CD14-positive monocyte (primary cell): Measurements from ENCODE around the gene SMYD3. TPM values are rescaled to one million over a fixed set of nuclear protein-coding genes. Genes with fewer than 3 reads are reported as not detected.

Experiments used
- DNase-seq, 3 donors: peaks; one replicate each; pipeline ENCODE4 v3.0.0-alpha.2; 2011 to 2022
- H2AFZ ChIP-seq: 2 replicates; pipeline ENCODE4 v1.6.0; 2012; ENCODE audit warnings: mild to moderate bottlenecking, low read depth, low read length, inconsistent platforms; ENCODE audit not compliant: insufficient read depth, poor library complexity, severe bottlenecking
- H3K27ac ChIP-seq, 2 donors: 1 replicate in 1 of 2; 2 replicates in 1 of 2; pipeline ENCODE4 v1.5.1; 2012 to 2013; ENCODE audit warnings: low read length in 2 of 2, control low read depth in 1 of 2, inconsistent platforms in 1 of 2, low read depth in 1 of 2, mild to moderate bottlenecking in 1 of 2
- H3K27me3 ChIP-seq, 2 donors: one replicate each; pipeline versions ENCODE4 v1.6.0 to v1.6.1; 2011 to 2013; ENCODE audit warnings: low read length in 2 of 2; ENCODE audit not compliant: control insufficient read depth in 2 of 2, insufficient read depth in 2 of 2
- H3K36me3 ChIP-seq, 2 donors: replicated peaks in 1 of 2; 1 replicate in 1 of 2; 2 replicates in 1 of 2; pipeline versions ENCODE4 v1.5.1 to v1.6.1; 2012 to 2013; ENCODE audit warnings: low read length in 2 of 2, control low read depth in 1 of 2, inconsistent platforms in 1 of 2, mild to moderate bottlenecking in 1 of 2; ENCODE audit not compliant: insufficient read depth in 2 of 2, control insufficient read depth in 1 of 2
- H3K4me1 ChIP-seq, 2 donors: 1 replicate in 1 of 2; 2 replicates in 1 of 2; pipeline versions ENCODE4 v1.5.1 to v1.6.1; 2012 to 2013; ENCODE audit warnings: low read length in 2 of 2, control low read depth in 1 of 2, inconsistent platforms in 1 of 2, mild to moderate bottlenecking in 1 of 2, moderate library complexity in 1 of 2; ENCODE audit not compliant: insufficient read depth in 2 of 2, control insufficient read depth in 1 of 2
- H3K4me2 ChIP-seq: replicated peaks from 2 replicates; pipeline ENCODE3; 2012; ENCODE audit warnings: low read length, moderate library complexity, mild to moderate bottlenecking; ENCODE audit not compliant: poor library complexity, severe bottlenecking; ENCODE audit errors: extremely low read depth
- H3K4me3 ChIP-seq, 3 experiments: fragments of 200-600 bp in 1 of 3; sonication (generic) in 1 of 3; replicated peaks in 1 of 3; 1 replicate in 2 of 3; 2 replicates in 1 of 3; pipeline ENCODE4 v1.5.1; 2011 to 2013; ENCODE audit warnings: low read length in 3 of 3, mild to moderate bottlenecking in 3 of 3, control low read depth in 2 of 3, low read depth in 2 of 3, inconsistent platforms in 1 of 3, moderate library complexity in 1 of 3
- H3K79me2 ChIP-seq: 2 replicates; pipeline ENCODE4 v1.6.0; 2012; ENCODE audit warnings: mild to moderate bottlenecking, control low read depth, inconsistent platforms, low read length, moderate library complexity; ENCODE audit not compliant: insufficient read depth
- H3K9ac ChIP-seq: 2 replicates; pipeline ENCODE4 v1.6.0; 2017; ENCODE audit warnings: low read length, mild to moderate bottlenecking; ENCODE audit not compliant: insufficient read depth, poor library complexity, severe bottlenecking
- H3K9me3 ChIP-seq, 2 donors: replicated peaks in 1 of 2; 1 replicate in 1 of 2; 2 replicates in 1 of 2; pipeline versions ENCODE4 v1.5.1 to v1.6.1; 2012 to 2013; ENCODE audit warnings: low read length in 2 of 2, control low read depth in 1 of 2; ENCODE audit not compliant: control insufficient read depth in 1 of 2, insufficient read depth in 1 of 2
- H4K20me1 ChIP-seq: 2 replicates; pipeline ENCODE4 v1.6.0; 2012; ENCODE audit warnings: mild to moderate bottlenecking, low read length, control low read depth, moderate library complexity; ENCODE audit not compliant: insufficient read depth
- H3K27ac Mint-ChIP-seq, 7 donors: one replicate each; pipeline ENCODE4 v1.8.0; 2020; ENCODE audit warnings: mild to moderate bottlenecking in 7 of 7, mixed read lengths in 7 of 7, moderate library complexity in 6 of 7, inconsistent platforms in 2 of 7
- H3K27me3 Mint-ChIP-seq, 3 donors: one replicate each; pipeline ENCODE4 v1.8.0; 2021 to 2022; ENCODE audit warnings: low read depth in 3 of 3, mild to moderate bottlenecking in 3 of 3, mixed read lengths in 3 of 3, moderate library complexity in 3 of 3, inconsistent platforms in 1 of 3
- H3K36me3 Mint-ChIP-seq, 2 donors: one replicate each; pipeline ENCODE4 v1.8.0; 2020; ENCODE audit warnings: mixed read lengths in 2 of 2, inconsistent platforms in 1 of 2, mild to moderate bottlenecking in 1 of 2
- H3K4me1 Mint-ChIP-seq: one replicate; pipeline ENCODE4 v1.8.0; 2020; ENCODE audit warnings: mild to moderate bottlenecking, mixed read lengths
- H3K4me3 Mint-ChIP-seq, 2 donors: one replicate each; pipeline ENCODE4 v1.8.0; 2020; ENCODE audit warnings: mild to moderate bottlenecking in 2 of 2, mixed read lengths in 2 of 2, moderate library complexity in 1 of 2
- H3K9me3 Mint-ChIP-seq, 7 donors: one replicate each; pipeline ENCODE4 v1.8.0; 2020 to 2022; ENCODE audit warnings: mixed read lengths in 7 of 7, mild to moderate bottlenecking in 6 of 7, moderate library complexity in 6 of 7, inconsistent platforms in 2 of 7
- WGBS: methylation state at CpG from one replicate; pipeline ENCODE4 v1.1.5; 2013; ENCODE audit warnings: missing lambda C conversion rate; ENCODE audit not compliant: insufficient coverage; 5-methylcytosine and 5-hydroxymethylcytosine counted together
- intact Hi-C, 2 donors: fragments of 100-400 bp; cut with micrococcal nuclease; formaldehyde crosslinking; loops; one replicate each; pipeline versions ENCODE4 v1.15.0 to v1.15.1; 2023
- polyA plus RNA-seq, 3 donors: library from polyadenylated mRNA; depleted of rRNA in 1 of 3; unstranded in 2 of 3; stranded (reverse) in 1 of 3; fragments of 300-500 nt in 2 of 3; fragments of >200 nt in 1 of 3; fragmentation: Illumina TruSeq in 2 of 3; gene quantifications; 1 replicate in 2 of 3; 2 replicates in 1 of 3; pipeline ENCODE4 v1.2.3, GENCODE V29; 2012 to 2021
- TF ChIP-seq, protein P1 (sequence below): fragments of 200-600 bp; IDR thresholded peaks from one replicate; pipeline ENCODE4 v1.8.0; 2022; ENCODE audit warnings: antibody characterized with exemption, mild to moderate bottlenecking

SMYD3 gene
- polyA plus RNA-seq, 3 donors = 2.7 to 8.4 (median 4.0) TPM

DNA sequence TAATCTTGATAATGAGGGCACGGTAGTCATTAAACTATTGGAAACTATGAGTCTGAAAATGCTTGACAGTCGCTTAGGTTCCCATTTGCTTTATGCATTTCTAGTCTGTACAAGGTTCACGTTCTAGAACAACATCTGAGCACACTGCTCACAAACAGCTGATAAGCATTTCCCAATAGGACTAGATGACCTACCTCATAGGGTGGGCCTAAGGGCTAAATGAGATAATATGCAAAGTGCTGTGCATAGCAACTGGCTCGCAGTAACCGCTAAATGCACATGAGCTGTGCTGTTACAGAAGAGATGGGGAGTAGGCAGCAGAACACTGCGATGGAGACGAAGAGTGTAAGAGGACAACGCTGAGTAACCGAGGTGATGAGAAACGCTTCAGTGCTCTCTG lies 628.0 kb downstream of the SMYD3 start:
- H3K27me3 ChIP-seq = no peaks in the 10 kb centered on the region
- Mint-ChIP-seq H3K9me3 (peaks cover 0 to under 1% (median 0%) of the 10 kb centered on the region in 7 donors), H3K4me1 (peaks cover 2% of the 10 kb centered on the region), H3K4me3 (no peak overlapping the region), H3K36me3 (no peaks in the 10 kb centered on the region), H3K27ac (no peak overlapping the region), H3K27me3 (peaks cover 0 to 4% (median 0%) of the 10 kb centered on the region in 3 donors)
- WGBS = 98% methylated on average over 8 of the region's 10 CpGs
- DNase-seq = no peak
- no peak overlapping the region for H3K4me3 ChIP-seq
- H3K79me2 ChIP-seq = no peaks in the 10 kb centered on the region
- H3K36me3 ChIP-seq = no peaks in the 10 kb centered on the region
- H3K9me3 ChIP-seq = no peaks in the 10 kb centered on the region
- H3K27ac ChIP-seq = no peak overlapping the region
- no peaks in the 10 kb centered on the region for H4K20me1 ChIP-seq
- no peaks in the 10 kb centered on the region for H3K4me1 ChIP-seq
- H3K9ac ChIP-seq = no peak overlapping the region
- H2AFZ ChIP-seq = no peak overlapping the region
- TF ChIP-seq, protein P1, sequence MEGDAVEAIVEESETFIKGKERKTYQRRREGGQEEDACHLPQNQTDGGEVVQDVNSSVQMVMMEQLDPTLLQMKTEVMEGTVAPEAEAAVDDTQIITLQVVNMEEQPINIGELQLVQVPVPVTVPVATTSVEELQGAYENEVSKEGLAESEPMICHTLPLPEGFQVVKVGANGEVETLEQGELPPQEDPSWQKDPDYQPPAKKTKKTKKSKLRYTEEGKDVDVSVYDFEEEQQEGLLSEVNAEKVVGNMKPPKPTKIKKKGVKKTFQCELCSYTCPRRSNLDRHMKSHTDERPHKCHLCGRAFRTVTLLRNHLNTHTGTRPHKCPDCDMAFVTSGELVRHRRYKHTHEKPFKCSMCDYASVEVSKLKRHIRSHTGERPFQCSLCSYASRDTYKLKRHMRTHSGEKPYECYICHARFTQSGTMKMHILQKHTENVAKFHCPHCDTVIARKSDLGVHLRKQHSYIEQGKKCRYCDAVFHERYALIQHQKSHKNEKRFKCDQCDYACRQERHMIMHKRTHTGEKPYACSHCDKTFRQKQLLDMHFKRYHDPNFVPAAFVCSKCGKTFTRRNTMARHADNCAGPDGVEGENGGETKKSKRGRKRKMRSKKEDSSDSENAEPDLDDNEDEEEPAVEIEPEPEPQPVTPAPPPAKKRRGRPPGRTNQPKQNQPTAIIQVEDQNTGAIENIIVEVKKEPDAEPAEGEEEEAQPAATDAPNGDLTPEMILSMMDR = no peak
- intact Hi-C loops = no loop called here
- no peak overlapping the region for H3K4me2 ChIP-seq

DNA sequence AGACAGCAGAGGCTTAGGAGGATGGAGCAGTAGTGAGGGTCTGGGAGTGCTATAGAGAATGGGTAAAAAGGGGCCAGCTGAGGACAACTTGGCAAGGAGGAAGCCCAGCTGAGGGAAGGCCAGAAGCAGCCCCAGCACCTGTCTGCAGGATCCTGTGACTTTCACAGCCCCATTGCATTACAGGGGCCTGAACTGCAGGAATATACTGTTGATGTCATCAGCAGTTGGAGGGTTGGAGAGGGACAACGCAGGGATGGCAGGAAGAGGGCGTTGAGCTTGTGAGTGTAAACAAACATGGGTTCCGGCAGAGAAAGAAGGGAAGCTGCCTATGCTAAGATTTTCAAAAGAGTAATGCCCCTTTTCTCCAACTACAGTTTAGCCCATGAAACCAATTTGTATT lies 628.5 kb downstream of the SMYD3 start:
- WGBS = 80% methylated on average over 2 of the region's 3 CpGs
- TF ChIP-seq, protein P1 = no peak
- DNase-seq = no peak
- no peaks in the 10 kb centered on the region for H3K79me2 ChIP-seq
- no peak overlapping the region for H3K27ac ChIP-seq
- Mint-ChIP-seq H3K4me1 (peaks cover 2% of the 10 kb centered on the region), H3K36me3 (no peaks in the 10 kb centered on the region), H3K9me3 (no peaks in the 10 kb centered on the region), H3K27ac (no peak overlapping the region), H3K27me3 (peaks cover 0 to 3% (median 0%) of the 10 kb centered on the region in 3 donors), H3K4me3 (no peak overlapping the region)
- H3K4me2 ChIP-seq = no peak overlapping the region
- no peaks in the 10 kb centered on the region for H3K9me3 ChIP-seq
- no peak overlapping the region for H3K4me3 ChIP-seq
- no peaks in the 10 kb centered on the region for H4K20me1 ChIP-seq
- no peaks in the 10 kb centered on the region for H3K27me3 ChIP-seq
- H3K9ac ChIP-seq = no peak overlapping the region
- H3K36me3 ChIP-seq = no peaks in the 10 kb centered on the region
- H2AFZ ChIP-seq = no peak overlapping the region
- H3K4me1 ChIP-seq = no peaks in the 10 kb centered on the region
- intact Hi-C loops = no loop called here
